Measurements from ENCODE around the gene GFI1.

GFI1 gene

DNA sequence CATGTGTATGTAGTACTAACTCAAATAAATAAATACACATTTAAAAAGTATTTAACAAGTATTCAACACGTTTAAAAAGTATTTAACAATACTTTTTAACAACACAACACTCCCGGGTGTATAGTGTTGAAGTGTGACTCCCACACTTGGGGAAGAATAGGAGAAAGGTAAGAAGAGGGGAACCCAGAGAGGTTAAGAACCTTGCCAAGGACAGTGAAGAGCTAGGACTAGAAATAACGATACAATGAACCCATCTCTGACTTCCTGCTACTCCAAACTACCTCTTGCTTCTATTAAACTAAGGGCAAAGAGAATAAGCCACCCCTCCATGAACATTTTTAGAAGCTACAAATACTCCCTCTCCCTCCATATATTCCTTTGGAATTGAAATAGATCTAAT, 1.7 kb upstream of the GFI1 start:
- DNase-seq (ENCODE audit: low read depth in 2 of 2): no peak

GRCh38 chr1:92487078-92487605, 417 bp upstream of the GFI1 start:
- DNase-seq (ENCODE audit: low read depth in 2 of 2): no peak

- DNase-seq (ENCODE audit: low read depth in 2 of 2): peak; percentile 81 to 90
These were observed 1.1 kb downstream of the GFI1 start for GRCh38 chr1:92485381-92486250.

DNA sequence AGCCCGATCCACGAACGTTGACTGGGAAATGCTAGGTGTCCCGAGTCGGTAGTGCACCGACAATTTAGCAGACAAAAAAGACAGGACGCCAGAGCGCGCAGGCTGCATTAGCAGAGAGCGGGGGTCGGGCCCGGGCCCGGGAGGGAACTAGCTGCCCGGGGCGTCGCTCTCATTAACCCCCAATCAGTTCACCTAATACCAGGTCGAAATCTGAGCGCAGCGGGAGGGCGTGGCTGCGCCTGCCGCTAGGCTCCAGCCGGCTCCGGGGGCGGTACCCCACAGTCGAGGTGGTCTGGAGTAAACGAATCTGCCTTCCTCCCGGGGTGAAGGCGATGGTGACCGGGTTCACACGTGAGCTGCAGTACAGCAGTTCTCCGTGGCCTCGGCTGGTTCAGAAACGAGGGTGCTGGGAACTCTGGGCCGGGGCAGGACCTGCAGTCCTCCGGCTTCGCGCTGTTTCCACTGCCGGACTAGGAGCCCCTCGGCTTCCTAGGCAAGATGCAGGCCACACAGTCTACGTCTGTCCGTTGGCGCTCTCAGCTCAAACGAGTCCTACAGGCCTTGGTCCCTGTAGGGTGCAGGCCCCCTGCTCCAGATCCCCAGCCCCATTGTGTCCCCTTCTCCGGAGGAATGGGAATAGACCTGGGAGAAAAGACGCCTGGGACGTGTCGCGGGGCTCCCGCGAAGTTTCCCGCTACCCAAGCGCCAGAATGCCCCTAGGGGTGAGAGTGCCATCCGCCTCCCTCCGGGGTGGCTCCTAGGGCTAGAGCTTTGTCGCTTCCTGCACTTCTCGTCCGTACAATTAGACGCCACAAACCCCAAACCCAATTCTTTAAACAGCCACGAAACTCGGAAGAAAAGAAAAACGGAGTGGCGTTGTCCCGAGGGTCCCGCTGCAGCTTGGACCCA, 2.0 kb downstream of the GFI1 start:
- DNase-seq (ENCODE audit: low read depth in 2 of 2): peak; percentile 70 to 78

DNA sequence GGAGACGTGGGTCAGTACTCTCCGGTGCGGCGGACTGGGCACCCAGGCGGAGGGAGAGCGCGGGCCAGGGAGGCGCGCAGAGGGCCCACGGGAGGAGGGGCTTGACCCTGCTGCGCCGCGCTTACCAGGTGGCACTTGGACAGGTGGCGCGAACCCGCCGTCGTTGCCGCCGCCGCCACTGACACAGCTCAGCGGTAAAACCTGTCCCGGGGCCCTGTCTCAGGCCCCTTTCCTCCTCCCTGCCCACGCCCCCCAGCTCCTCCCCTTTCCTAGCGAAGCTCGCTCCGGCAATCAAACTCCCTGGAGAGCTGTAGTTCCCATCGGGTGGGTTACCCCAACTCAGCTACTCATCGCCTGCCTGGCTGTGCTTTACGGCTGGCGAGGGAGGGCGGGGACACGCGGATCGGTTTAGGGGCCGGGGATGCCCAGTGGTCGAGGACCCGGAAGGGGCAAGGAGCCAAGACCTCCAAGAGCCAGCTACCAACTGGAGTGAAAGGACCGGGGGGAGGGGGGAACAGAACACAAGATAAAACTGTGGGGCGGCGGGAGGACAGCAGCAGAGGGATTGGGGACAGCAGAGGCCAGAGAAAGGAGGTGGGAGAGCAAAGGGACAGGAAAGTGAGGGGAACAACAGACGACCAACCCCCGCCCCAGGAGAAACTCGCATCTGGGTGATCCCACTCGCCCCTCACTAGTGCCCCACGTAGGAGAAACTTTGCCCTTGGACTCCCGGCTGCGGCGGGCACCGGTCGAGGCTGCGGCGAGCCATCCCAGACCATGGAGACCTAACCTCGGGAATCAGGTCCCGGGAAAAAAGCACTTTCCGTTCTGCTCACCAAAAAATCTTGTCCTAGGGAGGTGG, 2.9 kb downstream of the GFI1 start:
- DNase-seq (ENCODE audit: low read depth in 2 of 2): peak; percentile 59 to 62

GRCh38 chr1:92482665-92483609, 3.8 kb downstream of the GFI1 start:
- no peak for DNase-seq (ENCODE audit: low read depth in 2 of 2)

- no peak for DNase-seq (ENCODE audit: low read depth in 2 of 2)
These were observed 4.6 kb downstream of the GFI1 start for GRCh38 chr1:92481971-92482664.

- no peak for DNase-seq (ENCODE audit: low read depth in 2 of 2)
These were observed 5.2 kb downstream of the GFI1 start for GRCh38 chr1:92481599-92481925.

DNA sequence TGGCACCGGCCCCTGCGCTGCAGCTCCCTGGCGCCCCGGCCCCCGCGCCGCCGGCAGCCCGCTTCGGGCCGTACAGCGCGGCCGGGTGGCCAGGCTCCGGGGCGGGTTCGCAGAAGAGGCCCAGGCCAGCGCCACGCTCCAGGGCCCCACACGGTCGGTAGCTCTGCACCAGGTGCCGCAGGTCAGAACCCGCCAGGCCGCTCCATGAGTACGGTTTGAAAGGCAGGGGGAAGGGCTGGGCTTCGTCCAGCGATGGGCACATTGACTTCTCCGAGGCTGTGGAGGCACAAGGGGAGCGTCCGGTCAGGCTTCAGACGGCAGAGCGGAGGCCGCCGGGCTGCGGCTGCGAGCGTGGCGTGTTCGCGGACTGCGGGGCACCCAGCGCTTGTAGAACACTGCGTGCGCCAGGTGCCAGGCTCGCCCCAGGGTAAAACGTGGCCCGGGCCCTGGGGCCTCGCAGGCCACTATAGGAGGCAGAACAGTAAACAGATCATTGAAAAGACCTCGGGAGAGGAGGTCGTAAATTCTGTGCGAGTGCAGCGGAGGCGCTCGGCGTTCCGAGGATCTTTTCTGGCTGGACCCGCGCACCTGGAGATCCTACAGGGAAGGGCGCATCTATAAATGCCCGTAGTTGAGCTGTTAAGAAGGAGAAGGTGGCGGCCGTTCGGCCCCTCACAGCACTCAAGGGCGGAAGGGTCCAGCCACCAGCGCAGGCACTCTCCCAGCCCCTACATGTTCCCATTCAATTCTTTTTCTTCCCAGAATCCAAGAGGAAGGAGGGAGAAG, 5.7 kb downstream of the GFI1 start:
- no peak for DNase-seq (ENCODE audit: low read depth in 2 of 2)

DNA sequence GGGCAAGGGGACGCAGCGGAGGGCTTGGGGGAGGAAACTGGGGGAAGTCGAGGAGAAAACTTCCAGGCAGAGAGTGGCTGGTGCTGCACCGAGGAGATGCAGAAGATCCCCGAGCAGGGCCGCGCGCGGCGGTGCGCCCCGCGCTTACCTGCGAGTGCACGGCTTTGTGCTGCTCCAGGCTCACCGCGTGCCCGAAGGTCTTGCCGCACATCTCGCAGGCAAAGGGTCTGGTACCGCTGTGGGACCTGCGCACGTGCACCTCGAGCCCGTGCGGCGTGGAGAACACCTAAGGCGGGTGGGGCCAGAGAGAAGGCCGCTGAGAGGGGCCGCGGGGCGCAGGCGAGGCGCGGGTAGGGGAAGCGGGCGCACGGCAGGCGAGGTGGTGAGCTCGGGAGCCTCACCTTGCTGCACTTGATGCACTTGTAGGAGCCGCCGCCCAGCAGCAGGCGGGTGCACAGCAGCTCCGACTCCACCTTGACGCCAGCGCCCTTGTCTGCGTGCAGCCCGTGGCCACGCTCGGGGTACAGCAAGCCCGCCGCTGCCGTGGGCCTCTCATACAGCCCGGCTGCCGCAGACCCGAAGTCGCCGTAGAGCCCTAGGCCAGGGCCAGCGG, 6.4 kb downstream of the GFI1 start:
- DNase-seq (ENCODE audit: low read depth in 2 of 2): no peak

GRCh38 chr1:92479587-92479986, 7.1 kb downstream of the GFI1 start:
- no peak for DNase-seq (ENCODE audit: low read depth in 2 of 2)

- DNase-seq (ENCODE audit: low read depth in 2 of 2): no peak
These were observed 8.3 kb downstream of the GFI1 start for GRCh38 chr1:92478393-92478792.

- DNase-seq (ENCODE audit: low read depth in 2 of 2): peak; percentile 55 to 57
These were observed 10.6 kb downstream of the GFI1 start for GRCh38 chr1:92476071-92476631.

GRCh38 chr1:92475029-92475428, 11.7 kb downstream of the GFI1 start:
- no peak for DNase-seq (ENCODE audit: low read depth in 2 of 2)

DNA sequence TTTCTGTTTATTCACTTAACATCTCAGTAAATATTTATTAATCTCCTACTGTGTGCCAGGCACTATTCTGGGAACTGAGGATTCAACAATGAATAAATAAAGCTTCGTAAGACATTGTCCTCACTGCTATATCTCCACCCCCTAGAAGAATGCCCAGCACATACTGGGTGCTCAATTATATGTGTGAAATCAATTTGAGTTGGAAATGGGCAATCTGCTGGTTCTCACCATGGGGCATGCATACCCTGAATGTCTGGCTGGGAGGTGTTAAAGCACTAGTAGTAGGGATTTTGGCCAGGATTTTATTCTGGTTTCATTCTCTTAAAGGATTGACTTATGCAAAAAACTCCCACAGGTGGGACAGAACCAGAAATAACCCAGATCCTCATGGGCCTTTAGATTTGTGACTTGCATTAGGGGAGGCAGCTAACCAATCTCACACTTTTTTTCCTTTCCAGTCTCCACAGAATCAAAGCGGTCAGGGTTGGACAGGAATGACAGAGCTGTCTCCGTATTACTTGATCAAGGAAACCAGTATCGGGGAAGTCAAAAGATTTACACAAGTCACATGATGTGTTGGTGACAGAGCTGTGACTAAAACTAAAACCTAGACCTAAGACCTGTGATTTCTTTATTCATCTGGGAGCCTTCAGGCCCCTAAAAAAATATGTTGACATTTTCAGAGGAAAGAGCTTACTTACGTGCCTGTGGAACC, 12.8 kb downstream of the GFI1 start:
- no peak for DNase-seq (ENCODE audit: low read depth in 2 of 2)

DNA sequence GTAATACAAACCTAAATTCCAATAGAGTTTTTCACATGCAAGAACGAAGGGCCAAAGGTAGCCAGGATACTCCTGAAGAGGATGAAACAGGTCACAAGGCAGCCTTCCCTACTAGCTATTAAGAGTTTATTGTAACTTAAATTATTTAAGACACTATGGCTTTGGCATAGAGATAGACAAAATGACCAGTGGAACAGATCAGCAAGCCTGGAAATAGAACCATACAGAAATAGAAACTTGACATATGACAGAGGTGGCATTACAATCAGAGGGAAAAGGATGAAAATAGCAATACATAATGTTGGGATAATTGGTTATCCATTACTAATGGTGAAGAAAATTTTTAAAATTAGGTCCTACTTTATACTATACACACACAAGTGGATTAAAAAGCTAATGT, 16.5 kb downstream of the GFI1 start:
- no peak for DNase-seq (ENCODE audit: low read depth in 2 of 2)

DNA sequence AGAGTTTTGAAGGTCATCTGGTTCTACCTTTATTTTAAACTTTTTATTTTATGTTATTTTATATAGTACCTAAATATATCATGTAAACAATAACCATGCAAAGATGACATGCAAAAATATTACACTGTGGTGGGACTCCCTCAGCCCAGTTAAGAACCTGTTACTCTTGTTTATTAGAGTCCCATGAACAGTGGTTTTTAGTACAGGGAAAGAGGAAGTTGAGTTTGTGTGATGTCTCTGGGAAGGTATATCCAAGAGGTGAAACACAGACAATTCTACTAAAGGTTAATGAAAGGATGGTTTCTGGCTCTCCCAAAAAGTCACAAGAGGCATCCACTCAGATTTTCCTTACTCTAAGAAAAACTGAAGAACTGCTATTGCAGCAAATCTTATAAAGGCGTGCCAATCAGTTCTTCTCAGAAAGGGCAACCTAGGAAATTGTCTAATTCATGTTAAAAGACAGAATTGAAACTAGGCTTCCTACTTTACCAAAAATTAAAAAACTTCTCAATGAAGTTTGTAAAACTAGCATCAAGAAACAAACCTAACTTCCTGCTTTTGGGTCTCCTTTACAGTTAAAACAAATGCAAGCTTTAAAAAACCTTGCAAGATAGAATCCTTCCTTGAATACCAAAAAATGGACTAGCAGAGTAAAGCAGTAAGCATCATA, 19.9 kb downstream of the GFI1 start:
- DNase-seq (ENCODE audit: low read depth in 2 of 2): no peak
